HEK293 (cell line): ENCODE data around the gene CHSY1.

ENCODE experiments used
- CTCF ChIA-PET: fragments of 350-600 bp; formaldehyde crosslinking; extraction: SDS; loops from one replicate; lab custom pipeline; 2021; ENCODE audit warnings: antibody characterized with exemption; lab: Yijun Ruan, JAX
- POLR2A ChIA-PET: fragments of 300-600 bp; formaldehyde crosslinking; extraction: SDS; loops from one replicate; lab custom pipeline; 2020; ENCODE audit warnings: antibody characterized with exemption, inconsistent platforms; lab: Yijun Ruan, JAX
- H3K27ac ChIP-seq: fragments of 200-500 bp; sonication (Bioruptor generic); 2 replicates; pipeline ENCODE4 v1.5.1; 2014; ENCODE audit warnings: low read depth, low read length, control low read depth, inconsistent platforms; ENCODE audit errors: extremely low read depth
- H3K36me3 ChIP-seq, 2 experiments: fragments of 200-500 bp in 1 of 2; sonication (Bioruptor generic) in 1 of 2; 1 replicate in 1 of 2; 2 replicates in 1 of 2; pipeline ENCODE4 v1.5.1; 2014 to 2017; ENCODE audit warnings: inconsistent platforms in 2 of 2, low read length in 2 of 2; ENCODE audit not compliant: control insufficient read depth in 2 of 2, insufficient read depth in 1 of 2
- H3K4me1 ChIP-seq: fragments of 200-500 bp; sonication (Bioruptor generic); 2 replicates; pipeline ENCODE4 v1.5.1; 2014; ENCODE audit warnings: mild to moderate bottlenecking, low read length, inconsistent platforms; ENCODE audit not compliant: control insufficient read depth, insufficient read depth
- H3K4me3 ChIP-seq: 2 replicates; pipeline ENCODE4 v1.5.1; 2011; ENCODE audit warnings: low read depth, mild to moderate bottlenecking, control low read depth, low read length, moderate library complexity
- H3K9me3 ChIP-seq: fragments of 200-500 bp; sonication (Bioruptor generic); 2 replicates; pipeline ENCODE4 v1.5.1; 2014; ENCODE audit warnings: low read depth, low read length, inconsistent platforms; ENCODE audit not compliant: control insufficient read depth, insufficient read depth
- EGR2 ChIP-seq: fragments of 450-650 bp; formaldehyde crosslinking; IDR thresholded peaks from 2 replicates; pipeline ENCODE4 v1.5.1; 2016; ENCODE audit warnings: low read depth, missing biosample characterization, missing genetic modification characterization
- KLF10 ChIP-seq: fragments of 450-650 bp; IDR thresholded peaks from 2 replicates; pipeline ENCODE4 v1.5.1; 2018; ENCODE audit warnings: missing biosample characterization, mild to moderate bottlenecking, missing genetic modification characterization
- MEIS1 ChIP-seq: sonication (generic); formaldehyde crosslinking; IDR thresholded peaks from 2 replicates; pipeline ENCODE4 v1.8.1; 2022; ENCODE audit warnings: missing genetic modification reagents, mild to moderate bottlenecking, borderline replicate concordance
- SCRT1 ChIP-seq: fragments of 450-650 bp; formaldehyde crosslinking; IDR thresholded peaks from 2 replicates; pipeline ENCODE4 v1.5.1; 2016; ENCODE audit warnings: missing biosample characterization, missing genetic modification characterization, borderline replicate concordance
- SP3 ChIP-seq: fragments of 450-650 bp; formaldehyde crosslinking; IDR thresholded peaks from 2 replicates; pipeline ENCODE4 v1.5.1; 2016; ENCODE audit warnings: missing biosample characterization, missing genetic modification characterization
- YY2 ChIP-seq: fragments of 450-650 bp; formaldehyde crosslinking; IDR thresholded peaks from 2 replicates; pipeline ENCODE4 v1.5.1; 2016; ENCODE audit warnings: missing biosample characterization, missing genetic modification characterization
- ZFHX2 ChIP-seq: fragments of 450-650 bp; formaldehyde crosslinking; conservative IDR thresholded peaks from 2 replicates; pipeline ENCODE4 v1.5.1; 2016; ENCODE audit warnings: missing biosample characterization, missing genetic modification characterization
- ZNF112 ChIP-seq: fragments of 450-650 bp; formaldehyde crosslinking; IDR thresholded peaks from 2 replicates; pipeline ENCODE4 v1.5.0; 2017; ENCODE audit warnings: missing biosample characterization, missing genetic modification characterization
- ZNF138 ChIP-seq: fragments of 450-650 bp; formaldehyde crosslinking; IDR thresholded peaks from 2 replicates; pipeline ENCODE4 v1.5.1; 2016; ENCODE audit warnings: missing biosample characterization, missing genetic modification characterization, borderline replicate concordance
- ZNF239 ChIP-seq: fragments of 450-650 bp; formaldehyde crosslinking; IDR thresholded peaks from 2 replicates; pipeline ENCODE4 v1.5.1; 2016; ENCODE audit warnings: missing biosample characterization, missing genetic modification characterization
- ZNF274 ChIP-seq, 2 experiments: fragments of 200-500 bp in 1 of 2; fragments of 450-650 bp in 1 of 2; sonication (Bioruptor generic) in 1 of 2; formaldehyde crosslinking in 1 of 2; IDR thresholded peaks; 2 replicates each; pipeline versions ENCODE4 v1.5.1 to v1.6.1; 2014 to 2016; ENCODE audit warnings: borderline replicate concordance in 1 of 2, inconsistent platforms in 1 of 2, low read length in 1 of 2, missing biosample characterization in 1 of 2, missing genetic modification characterization in 1 of 2
- ZNF37A ChIP-seq: fragments of 450-650 bp; IDR thresholded peaks from 2 replicates; pipeline ENCODE4 v1.5.1; 2018; ENCODE audit warnings: missing biosample characterization, missing genetic modification characterization
- ZNF548 ChIP-seq: fragments of 450-650 bp; formaldehyde crosslinking; IDR thresholded peaks from 2 replicates; pipeline ENCODE4 v1.5.1; 2016; ENCODE audit warnings: missing biosample characterization, missing genetic modification characterization
- ZNF561 ChIP-seq: fragments of 450-650 bp; IDR thresholded peaks from 2 replicates; pipeline ENCODE4 v1.5.1; 2018; ENCODE audit warnings: missing biosample characterization, missing genetic modification characterization, borderline replicate concordance
- ZNF677 ChIP-seq: fragments of 450-650 bp; IDR thresholded peaks from 2 replicates; pipeline ENCODE4 v1.5.0; 2018; ENCODE audit warnings: missing biosample characterization, mild to moderate bottlenecking, missing genetic modification characterization, moderate library complexity
- ZNF768 ChIP-seq: fragments of 450-650 bp; formaldehyde crosslinking; IDR thresholded peaks from 2 replicates; pipeline ENCODE4 v1.5.1; 2018; ENCODE audit warnings: missing biosample characterization, mild to moderate bottlenecking, missing genetic modification characterization
- ZSCAN23 ChIP-seq: fragments of 450-650 bp; formaldehyde crosslinking; IDR thresholded peaks from 2 replicates; pipeline ENCODE4 v1.5.1; 2016; ENCODE audit warnings: missing biosample characterization, missing genetic modification characterization
- TF ChIP-seq, protein P1 (sequence below): fragments of 450-650 bp; formaldehyde crosslinking; IDR thresholded peaks from 2 replicates; pipeline ENCODE4 v1.5.1; 2016; ENCODE audit warnings: missing biosample characterization, missing genetic modification characterization
- TF ChIP-seq, protein P2 (sequence below): fragments of 450-650 bp; formaldehyde crosslinking; IDR thresholded peaks from 2 replicates; pipeline ENCODE4 v1.5.1; 2016; ENCODE audit warnings: missing biosample characterization, missing genetic modification characterization
- TF ChIP-seq, protein P3 (sequence below): fragments of 450-650 bp; formaldehyde crosslinking; IDR thresholded peaks from 2 replicates; pipeline ENCODE4 v1.5.1; 2016; ENCODE audit warnings: missing biosample characterization, missing genetic modification characterization
- TF ChIP-seq, protein P4 (sequence below): fragments of 450-650 bp; formaldehyde crosslinking; IDR thresholded peaks from 2 replicates; pipeline ENCODE4 v1.5.1; 2016; ENCODE audit warnings: missing biosample characterization, missing genetic modification characterization

The CHSY1 gene

DNA sequence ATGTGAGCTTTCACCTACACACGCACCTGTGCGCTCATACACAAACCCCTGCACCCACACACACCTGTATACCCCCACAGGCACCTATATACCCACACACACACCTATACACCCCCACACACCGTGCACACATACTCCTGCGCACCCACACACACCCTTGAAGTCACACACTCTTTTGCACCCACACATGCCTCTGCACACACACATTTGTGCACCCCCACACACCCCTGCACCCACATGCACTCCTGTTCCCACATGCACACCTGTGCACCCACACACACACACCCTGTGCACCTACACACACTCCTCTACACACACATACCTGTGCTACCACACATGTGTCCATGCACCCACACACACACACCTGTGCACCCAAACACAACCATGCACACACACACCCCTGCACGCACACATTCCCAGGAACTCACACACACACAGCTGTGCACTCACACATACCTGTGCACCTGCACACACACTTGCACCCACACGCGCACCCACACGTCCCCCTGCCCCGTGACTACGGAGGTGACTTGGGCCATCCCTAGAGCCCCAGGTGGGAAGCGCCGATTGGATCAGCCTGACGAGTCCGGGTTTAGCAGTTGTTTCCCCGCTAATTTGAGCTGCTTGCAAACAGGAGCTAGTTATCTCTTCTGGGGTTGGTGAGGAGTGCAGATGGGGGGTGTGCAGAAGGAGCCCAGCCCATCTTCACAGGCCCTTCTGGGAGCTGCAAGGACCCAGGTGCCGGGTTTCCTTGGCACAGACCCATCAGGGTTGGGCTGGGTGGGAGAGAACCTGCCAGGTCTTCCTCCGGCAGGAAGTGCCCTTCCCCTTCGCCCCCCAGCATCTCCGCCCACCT is 97.8 kb downstream of the CHSY1 start:
- no peaks in the 10 kb centered on the region for H3K36me3 ChIP-seq
- TF ChIP-seq SCRT1 (peak; percentile 43; the same call in 1 of the 2 replicates), ZFHX2 (peak; percentile 94), YY2 (no peak), EGR2 (peak; percentile 97)
- TF ChIP-seq, protein P1, sequence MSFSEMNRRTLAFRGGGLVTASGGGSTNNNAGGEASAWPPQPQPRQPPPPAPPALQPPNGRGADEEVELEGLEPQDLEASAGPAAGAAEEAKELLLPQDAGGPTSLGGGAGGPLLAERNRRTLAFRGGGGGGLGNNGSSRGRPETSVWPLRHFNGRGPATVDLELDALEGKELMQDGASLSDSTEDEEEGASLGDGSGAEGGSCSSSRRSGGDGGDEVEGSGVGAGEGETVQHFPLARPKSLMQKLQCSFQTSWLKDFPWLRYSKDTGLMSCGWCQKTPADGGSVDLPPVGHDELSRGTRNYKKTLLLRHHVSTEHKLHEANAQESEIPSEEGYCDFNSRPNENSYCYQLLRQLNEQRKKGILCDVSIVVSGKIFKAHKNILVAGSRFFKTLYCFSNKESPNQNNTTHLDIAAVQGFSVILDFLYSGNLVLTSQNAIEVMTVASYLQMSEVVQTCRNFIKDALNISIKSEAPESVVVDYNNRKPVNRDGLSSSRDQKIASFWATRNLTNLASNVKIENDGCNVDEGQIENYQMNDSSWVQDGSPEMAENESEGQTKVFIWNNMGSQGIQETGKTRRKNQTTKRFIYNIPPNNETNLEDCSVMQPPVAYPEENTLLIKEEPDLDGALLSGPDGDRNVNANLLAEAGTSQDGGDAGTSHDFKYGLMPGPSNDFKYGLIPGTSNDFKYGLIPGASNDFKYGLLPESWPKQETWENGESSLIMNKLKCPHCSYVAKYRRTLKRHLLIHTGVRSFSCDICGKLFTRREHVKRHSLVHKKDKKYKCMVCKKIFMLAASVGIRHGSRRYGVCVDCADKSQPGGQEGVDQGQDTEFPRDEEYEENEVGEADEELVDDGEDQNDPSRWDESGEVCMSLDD, result peak; percentile 38; the same call in 1 of the 2 replicates
- TF ChIP-seq, protein P2, sequence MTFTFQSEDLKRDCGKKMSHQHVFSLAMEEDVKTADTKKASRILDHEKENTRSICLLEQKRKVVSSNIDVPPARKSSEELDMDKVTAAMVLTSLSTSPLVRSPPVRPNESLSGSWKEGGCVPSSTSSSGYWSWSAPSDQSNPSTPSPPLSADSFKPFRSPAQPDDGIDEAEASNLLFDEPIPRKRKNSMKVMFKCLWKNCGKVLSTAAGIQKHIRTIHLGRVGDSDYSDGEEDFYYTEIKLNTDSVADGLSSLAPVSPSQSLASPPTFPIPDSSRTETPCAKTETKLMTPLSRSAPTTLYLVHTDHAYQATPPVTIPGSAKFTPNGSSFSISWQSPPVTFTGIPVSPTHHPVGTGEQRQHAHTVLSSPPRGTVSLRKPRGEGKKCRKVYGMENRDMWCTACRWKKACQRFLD (tag by site-specific recombination), result no peak
- TF ChIP-seq, all 188 proteins: peak for 4
- peaks cover 2% of the 10 kb centered on the region for H3K4me1 ChIP-seq
- POLR2A ChIA-PET, result no interaction called here
- CTCF ChIA-PET, result interaction anchor here (0.6 to 1.1 kb wide), 4 partner anchors 22 to 383 kb away, joined by 3 to 9 read pairs (median 4); no protein-coding TSS in a partner anchor
- H3K27ac ChIP-seq, result no peak overlapping the region
- no peak overlapping the region for H3K4me3 ChIP-seq
- no peaks in the 10 kb centered on the region for H3K9me3 ChIP-seq

DNA sequence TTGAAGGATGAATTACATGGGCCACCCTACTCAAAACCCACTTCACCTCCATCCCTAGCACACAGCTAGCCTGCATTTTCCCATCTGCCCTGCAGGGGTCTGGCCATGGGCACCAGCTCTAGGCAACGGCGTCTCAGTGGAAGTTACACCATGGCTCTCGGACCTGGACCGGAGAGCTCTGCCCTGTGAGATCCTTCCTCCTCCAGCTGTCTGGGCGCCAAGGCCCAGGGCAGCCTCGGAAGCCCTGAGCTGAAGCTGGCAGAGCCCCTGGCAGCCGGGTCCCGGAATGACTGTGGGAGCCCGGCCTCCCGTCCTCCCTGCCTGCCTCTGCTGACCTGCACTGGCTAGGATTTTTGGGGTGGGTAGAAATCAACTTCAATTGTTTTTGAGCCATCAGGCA is 98.9 kb downstream of the CHSY1 start:
- H3K4me1 ChIP-seq, result peaks cover 6% of the 10 kb centered on the region
- H3K4me3 ChIP-seq, result no peak overlapping the region
- CTCF ChIA-PET, result interaction anchor here (0.6 to 1.1 kb wide), 3 partner anchors 21 to 137 kb away, joined by 3 to 5 read pairs (median 4); no protein-coding TSS in a partner anchor
- TF ChIP-seq ZNF561 (tag by site-specific recombination), result no peak
- TF ChIP-seq, protein P3, sequence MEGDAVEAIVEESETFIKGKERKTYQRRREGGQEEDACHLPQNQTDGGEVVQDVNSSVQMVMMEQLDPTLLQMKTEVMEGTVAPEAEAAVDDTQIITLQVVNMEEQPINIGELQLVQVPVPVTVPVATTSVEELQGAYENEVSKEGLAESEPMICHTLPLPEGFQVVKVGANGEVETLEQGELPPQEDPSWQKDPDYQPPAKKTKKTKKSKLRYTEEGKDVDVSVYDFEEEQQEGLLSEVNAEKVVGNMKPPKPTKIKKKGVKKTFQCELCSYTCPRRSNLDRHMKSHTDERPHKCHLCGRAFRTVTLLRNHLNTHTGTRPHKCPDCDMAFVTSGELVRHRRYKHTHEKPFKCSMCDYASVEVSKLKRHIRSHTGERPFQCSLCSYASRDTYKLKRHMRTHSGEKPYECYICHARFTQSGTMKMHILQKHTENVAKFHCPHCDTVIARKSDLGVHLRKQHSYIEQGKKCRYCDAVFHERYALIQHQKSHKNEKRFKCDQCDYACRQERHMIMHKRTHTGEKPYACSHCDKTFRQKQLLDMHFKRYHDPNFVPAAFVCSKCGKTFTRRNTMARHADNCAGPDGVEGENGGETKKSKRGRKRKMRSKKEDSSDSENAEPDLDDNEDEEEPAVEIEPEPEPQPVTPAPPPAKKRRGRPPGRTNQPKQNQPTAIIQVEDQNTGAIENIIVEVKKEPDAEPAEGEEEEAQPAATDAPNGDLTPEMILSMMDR (tag by site-specific recombination), result peak; percentile 37; the same call in 1 of the 2 replicates
- H3K9me3 ChIP-seq, result no peaks in the 10 kb centered on the region
- no peak overlapping the region for H3K27ac ChIP-seq
- POLR2A ChIA-PET, result no interaction called here
- no peaks in the 10 kb centered on the region for H3K36me3 ChIP-seq

DNA sequence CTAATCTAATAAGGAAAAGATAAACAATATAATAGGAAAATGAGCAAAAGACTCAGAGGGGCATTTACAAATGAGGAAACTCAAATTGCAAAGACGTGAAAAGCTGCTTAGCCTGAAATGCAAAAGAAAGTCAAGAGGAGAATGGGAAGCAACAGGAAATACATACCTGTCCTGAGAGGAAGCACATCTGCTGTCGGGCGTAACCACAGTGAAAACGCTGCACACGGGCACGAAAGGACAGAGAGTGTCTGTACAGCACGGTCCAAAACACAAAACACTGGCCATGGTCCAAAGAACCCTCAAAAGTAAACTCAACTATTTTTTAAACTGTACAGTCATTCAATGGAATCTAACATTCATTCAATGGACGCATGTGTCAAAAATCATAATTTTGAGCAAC is 100.6 kb downstream of the CHSY1 start:
- peaks cover 6% of the 10 kb centered on the region for H3K4me1 ChIP-seq
- no peaks in the 10 kb centered on the region for H3K36me3 ChIP-seq
- H3K27ac ChIP-seq, result no peak overlapping the region

More for the DNA sequence above, 100.6 kb downstream of the CHSY1 start:
- TF ChIP-seq ZNF138 (tag by site-specific recombination) (no peak), KLF10 (tag by site-specific recombination) (no peak), ZNF768 (tag by site-specific recombination) (no peak), ZNF239 (tag by site-specific recombination) (no peak), ZNF677 (tag by site-specific recombination) (no peak), MEIS1 (CRISPR knock-in tag) (no peak), ZNF274 (IDR thresholded peaks at IDR 0.05; ENCODE audit: low read length) (no peak), ZNF274 (tag by site-specific recombination; IDR thresholded peaks at IDR 0.05; ENCODE audit: borderline replicate concordance) (no peak), EGR2 (no peak), ZNF548 (tag by site-specific recombination) (no peak), ZNF112 (tag by site-specific recombination) (no peak), SP3 (no peak), ZNF37A (tag by site-specific recombination) (no peak), ZSCAN23 (tag by site-specific recombination) (no peak)
- TF ChIP-seq, protein P4, sequence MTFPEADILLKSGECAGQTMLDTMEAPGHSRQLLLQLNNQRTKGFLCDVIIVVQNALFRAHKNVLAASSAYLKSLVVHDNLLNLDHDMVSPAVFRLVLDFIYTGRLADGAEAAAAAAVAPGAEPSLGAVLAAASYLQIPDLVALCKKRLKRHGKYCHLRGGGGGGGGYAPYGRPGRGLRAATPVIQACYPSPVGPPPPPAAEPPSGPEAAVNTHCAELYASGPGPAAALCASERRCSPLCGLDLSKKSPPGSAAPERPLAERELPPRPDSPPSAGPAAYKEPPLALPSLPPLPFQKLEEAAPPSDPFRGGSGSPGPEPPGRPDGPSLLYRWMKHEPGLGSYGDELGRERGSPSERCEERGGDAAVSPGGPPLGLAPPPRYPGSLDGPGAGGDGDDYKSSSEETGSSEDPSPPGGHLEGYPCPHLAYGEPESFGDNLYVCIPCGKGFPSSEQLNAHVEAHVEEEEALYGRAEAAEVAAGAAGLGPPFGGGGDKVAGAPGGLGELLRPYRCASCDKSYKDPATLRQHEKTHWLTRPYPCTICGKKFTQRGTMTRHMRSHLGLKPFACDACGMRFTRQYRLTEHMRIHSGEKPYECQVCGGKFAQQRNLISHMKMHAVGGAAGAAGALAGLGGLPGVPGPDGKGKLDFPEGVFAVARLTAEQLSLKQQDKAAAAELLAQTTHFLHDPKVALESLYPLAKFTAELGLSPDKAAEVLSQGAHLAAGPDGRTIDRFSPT (tag by site-specific recombination), result no peak
- ChIA-PET POLR2A (no interaction called here), CTCF (no interaction called here)
- no peak overlapping the region for H3K4me3 ChIP-seq
- no peaks in the 10 kb centered on the region for H3K9me3 ChIP-seq
